ENCODE measurements around the gene KRT85.

KRT85 gene

GRCh38 chr12:52342781-52343490 is 24.3 kb downstream of the KRT85 start:
- H3K27ac ChIP-seq = no peak overlapping the region
- no peaks in the 10 kb centered on the region for H3K27me3 ChIP-seq
- TF ChIP-seq Cebpa-rat (IDR thresholded peaks at IDR 0.05) = no peak
- H3K4me3 ChIP-seq = no peak overlapping the region
- no peak overlapping the region for H3K9ac ChIP-seq
- H3K4me2 ChIP-seq = no peak overlapping the region
- peaks cover 7% of the 10 kb centered on the region for H3K9me3 ChIP-seq
- no peaks in the 10 kb centered on the region for H4K20me1 ChIP-seq
- H3K36me3 ChIP-seq = no peaks in the 10 kb centered on the region
- peaks cover 22% of the 10 kb centered on the region for H3K4me1 ChIP-seq

GRCh38 chr12:52341066-52341580 is 26.2 kb downstream of the KRT85 start:
- Histone ChIP-seq H3K4me2 (no peak overlapping the region), H3K27ac (no peak overlapping the region), H3K9ac (no peak overlapping the region), H3K36me3 (no peaks in the 10 kb centered on the region), H3K27me3 (no peaks in the 10 kb centered on the region), H3K4me3 (no peak overlapping the region), H3K4me1 (peaks cover 6% of the 10 kb centered on the region), H4K20me1 (no peaks in the 10 kb centered on the region), H3K9me3 (peaks cover 16% of the 10 kb centered on the region)
- no peak for TF ChIP-seq Cebpa-rat (IDR thresholded peaks at IDR 0.05)

GRCh38 chr12:52338241-52338960 is 28.9 kb downstream of the KRT85 start:
- Histone ChIP-seq H3K9me3 (peaks cover 17% of the 10 kb centered on the region), H3K9ac (no peak overlapping the region), H3K4me1 (no peaks in the 10 kb centered on the region), H4K20me1 (no peaks in the 10 kb centered on the region), H3K36me3 (no peaks in the 10 kb centered on the region), H3K27ac (no peak overlapping the region), H3K27me3 (no peaks in the 10 kb centered on the region), H3K4me2 (no peak overlapping the region), H3K4me3 (no peak overlapping the region)
- TF ChIP-seq Cebpa-rat (IDR thresholded peaks at IDR 0.05) = no peak

- no peak overlapping the region for H3K4me2 ChIP-seq
- peaks cover 16% of the 10 kb centered on the region for H3K9me3 ChIP-seq
- H3K4me1 ChIP-seq = no peaks in the 10 kb centered on the region
- H3K27me3 ChIP-seq = no peaks in the 10 kb centered on the region
- H3K4me3 ChIP-seq = no peak overlapping the region
- no peak for TF ChIP-seq Cebpa-rat (IDR thresholded peaks at IDR 0.05)
- no peaks in the 10 kb centered on the region for H3K36me3 ChIP-seq
- H3K9ac ChIP-seq = no peak overlapping the region
- H3K27ac ChIP-seq = no peak overlapping the region
- no peaks in the 10 kb centered on the region for H4K20me1 ChIP-seq
Observed at GRCh38 chr12:52337054-52337453, 30.2 kb downstream of the KRT85 start.

GRCh38 chr12:52336641-52337040 is 30.6 kb downstream of the KRT85 start:
- TF ChIP-seq Cebpa-rat (IDR thresholded peaks at IDR 0.05) = no peak
- no peak overlapping the region for H3K27ac ChIP-seq
- no peaks in the 10 kb centered on the region for H3K36me3 ChIP-seq
- no peaks in the 10 kb centered on the region for H3K4me1 ChIP-seq
- H3K9me3 ChIP-seq = peaks cover 16% of the 10 kb centered on the region
- no peaks in the 10 kb centered on the region for H3K27me3 ChIP-seq
- H3K4me3 ChIP-seq = no peak overlapping the region
- H4K20me1 ChIP-seq = no peaks in the 10 kb centered on the region
- H3K4me2 ChIP-seq = no peak overlapping the region
- H3K9ac ChIP-seq = no peak overlapping the region

- Histone ChIP-seq H3K4me3 (no peak overlapping the region), H3K36me3 (no peaks in the 10 kb centered on the region), H3K4me2 (no peak overlapping the region), H4K20me1 (no peaks in the 10 kb centered on the region), H3K9me3 (peaks cover 16% of the 10 kb centered on the region), H3K4me1 (no peaks in the 10 kb centered on the region), H3K9ac (no peak overlapping the region), H3K27me3 (no peaks in the 10 kb centered on the region), H3K27ac (no peak overlapping the region)
- no peak for TF ChIP-seq Cebpa-rat (IDR thresholded peaks at IDR 0.05)
Observed at GRCh38 chr12:52335598-52336262, 31.6 kb downstream of the KRT85 start.

- H3K4me1 ChIP-seq = no peaks in the 10 kb centered on the region
- H3K9me3 ChIP-seq = peaks cover 16% of the 10 kb centered on the region
- H3K4me2 ChIP-seq = no peak overlapping the region
- no peaks in the 10 kb centered on the region for H4K20me1 ChIP-seq
- no peak overlapping the region for H3K9ac ChIP-seq
- H3K27me3 ChIP-seq = no peaks in the 10 kb centered on the region
- no peak overlapping the region for H3K4me3 ChIP-seq
- no peak overlapping the region for H3K27ac ChIP-seq
- TF ChIP-seq Cebpa-rat (IDR thresholded peaks at IDR 0.05) = no peak
- no peaks in the 10 kb centered on the region for H3K36me3 ChIP-seq
Observed at GRCh38 chr12:52334185-52334584, 33.1 kb downstream of the KRT85 start.

- no peak for TF ChIP-seq Cebpa-rat (IDR thresholded peaks at IDR 0.05)
- no peak overlapping the region for H3K9ac ChIP-seq
- H3K4me3 ChIP-seq = no peak overlapping the region
- no peaks in the 10 kb centered on the region for H3K27me3 ChIP-seq
- no peaks in the 10 kb centered on the region for H3K4me1 ChIP-seq
- no peaks in the 10 kb centered on the region for H4K20me1 ChIP-seq
- no peak overlapping the region for H3K27ac ChIP-seq
- no peaks in the 10 kb centered on the region for H3K36me3 ChIP-seq
- H3K9me3 ChIP-seq = peaks cover 16% of the 10 kb centered on the region
- no peak overlapping the region for H3K4me2 ChIP-seq
Observed at GRCh38 chr12:52333321-52333720, 34.0 kb downstream of the KRT85 start.

- Histone ChIP-seq H3K9ac (no peak overlapping the region), H3K4me2 (no peak overlapping the region), H3K36me3 (no peaks in the 10 kb centered on the region), H3K4me1 (no peaks in the 10 kb centered on the region), H3K27me3 (no peaks in the 10 kb centered on the region), H3K27ac (no peak overlapping the region), H3K9me3 (peaks cover 16% of the 10 kb centered on the region), H4K20me1 (no peaks in the 10 kb centered on the region), H3K4me3 (no peak overlapping the region)
- no peak for TF ChIP-seq Cebpa-rat (IDR thresholded peaks at IDR 0.05)
Observed at GRCh38 chr12:52332381-52332780, 34.9 kb downstream of the KRT85 start.

- Histone ChIP-seq H3K27ac (no peak overlapping the region), H3K4me1 (no peaks in the 10 kb centered on the region)
- no peak for TF ChIP-seq Cebpa-rat (IDR thresholded peaks at IDR 0.05)
Observed at GRCh38 chr12:52331833-52332232, 35.4 kb downstream of the KRT85 start.

More at GRCh38 chr12:52331833-52332232, 35.4 kb downstream of the KRT85 start:
- Histone ChIP-seq H3K4me3 (no peak overlapping the region), H4K20me1 (no peaks in the 10 kb centered on the region), H3K9ac (no peak overlapping the region), H3K4me2 (no peak overlapping the region), H3K27me3 (no peaks in the 10 kb centered on the region), H3K36me3 (no peaks in the 10 kb centered on the region), H3K9me3 (peaks cover 11% of the 10 kb centered on the region)

All from BLaER1 (cell line).